ENCODE data around the gene FAM180A. TPM values are rescaled to one million over a fixed set of nuclear protein-coding genes. Genes with fewer than 3 reads are reported as not detected.
"Not testable (repeated sequence)": the region's sequence is repeated elsewhere in the genome, so short reads cannot be mapped to it uniquely, and the experiment has no call there.

Gene FAM180A
- total RNA-seq, 1 donor from 2014 or later, result 0.26 TPM

DNA sequence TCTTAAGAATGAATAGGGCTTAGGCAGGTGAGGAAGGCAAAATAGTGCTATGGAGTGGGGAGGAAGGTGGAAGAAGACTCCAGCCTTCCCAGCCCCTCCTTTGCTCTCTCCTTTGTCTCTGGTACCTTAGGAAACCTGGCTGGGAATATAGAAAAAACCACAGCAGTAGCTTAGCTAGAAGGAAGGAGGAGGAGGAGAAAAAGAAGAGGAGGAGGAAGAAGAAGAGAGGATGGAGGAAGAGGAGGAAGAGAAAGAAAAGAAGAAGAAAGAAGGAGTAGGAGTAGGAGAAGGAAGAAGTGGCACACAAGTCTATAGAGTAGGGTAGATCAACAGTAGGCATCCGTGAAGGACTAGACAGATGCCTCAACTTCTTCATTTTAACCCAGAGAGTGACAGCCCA, 36.5 kb upstream of the FAM180A start:
- no peak for FAIRE-seq
- no peaks in the 10 kb centered on the region for H3K27me3 ChIP-seq (ENCODE audit: control insufficient read depth, insufficient read depth, low read length)
- H3K4me3 ChIP-seq (ENCODE audit: low read depth, low read length), result no peak overlapping the region
- DNase-seq (ENCODE audit: low read depth), result no peak
- no peaks in the 10 kb centered on the region for H3K36me3 ChIP-seq (ENCODE audit: control insufficient read depth, insufficient read depth, low read length)
- TF ChIP-seq, protein P1, sequence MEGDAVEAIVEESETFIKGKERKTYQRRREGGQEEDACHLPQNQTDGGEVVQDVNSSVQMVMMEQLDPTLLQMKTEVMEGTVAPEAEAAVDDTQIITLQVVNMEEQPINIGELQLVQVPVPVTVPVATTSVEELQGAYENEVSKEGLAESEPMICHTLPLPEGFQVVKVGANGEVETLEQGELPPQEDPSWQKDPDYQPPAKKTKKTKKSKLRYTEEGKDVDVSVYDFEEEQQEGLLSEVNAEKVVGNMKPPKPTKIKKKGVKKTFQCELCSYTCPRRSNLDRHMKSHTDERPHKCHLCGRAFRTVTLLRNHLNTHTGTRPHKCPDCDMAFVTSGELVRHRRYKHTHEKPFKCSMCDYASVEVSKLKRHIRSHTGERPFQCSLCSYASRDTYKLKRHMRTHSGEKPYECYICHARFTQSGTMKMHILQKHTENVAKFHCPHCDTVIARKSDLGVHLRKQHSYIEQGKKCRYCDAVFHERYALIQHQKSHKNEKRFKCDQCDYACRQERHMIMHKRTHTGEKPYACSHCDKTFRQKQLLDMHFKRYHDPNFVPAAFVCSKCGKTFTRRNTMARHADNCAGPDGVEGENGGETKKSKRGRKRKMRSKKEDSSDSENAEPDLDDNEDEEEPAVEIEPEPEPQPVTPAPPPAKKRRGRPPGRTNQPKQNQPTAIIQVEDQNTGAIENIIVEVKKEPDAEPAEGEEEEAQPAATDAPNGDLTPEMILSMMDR (IDR thresholded peaks at IDR 0.05; ENCODE audit: insufficient read depth, low read length, severe bottlenecking), result no peak

DNA sequence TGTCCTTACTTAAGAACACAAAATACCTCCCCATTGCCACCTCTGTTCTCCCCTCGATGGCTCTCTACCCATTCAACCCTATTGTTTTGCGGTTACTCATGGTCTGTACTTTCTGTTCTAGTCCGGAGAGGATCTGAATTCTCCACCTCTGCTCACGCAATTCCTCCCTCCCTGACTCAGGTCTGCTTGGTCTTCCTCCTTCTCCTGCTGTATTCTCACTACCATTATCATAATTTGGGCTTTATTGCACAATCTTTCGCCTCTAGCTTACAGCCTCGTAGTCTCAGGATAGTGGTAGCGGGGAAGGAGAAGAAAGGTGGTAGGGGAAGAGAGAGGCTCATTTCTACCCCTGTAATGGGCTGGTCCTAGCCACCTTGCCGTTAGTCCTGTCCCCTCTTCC, 35.4 kb upstream of the FAM180A start:
- no peak for DNase-seq (ENCODE audit: low read depth)
- no peak overlapping the region for H3K4me3 ChIP-seq (ENCODE audit: low read depth, low read length)
- H3K27me3 ChIP-seq (ENCODE audit: control insufficient read depth, insufficient read depth, low read length), result no peaks in the 10 kb centered on the region
- FAIRE-seq, result no peak
- no peaks in the 10 kb centered on the region for H3K36me3 ChIP-seq (ENCODE audit: control insufficient read depth, insufficient read depth, low read length)
- TF ChIP-seq, protein P1 (IDR thresholded peaks at IDR 0.05; ENCODE audit: insufficient read depth, low read length, severe bottlenecking), result no peak

DNA sequence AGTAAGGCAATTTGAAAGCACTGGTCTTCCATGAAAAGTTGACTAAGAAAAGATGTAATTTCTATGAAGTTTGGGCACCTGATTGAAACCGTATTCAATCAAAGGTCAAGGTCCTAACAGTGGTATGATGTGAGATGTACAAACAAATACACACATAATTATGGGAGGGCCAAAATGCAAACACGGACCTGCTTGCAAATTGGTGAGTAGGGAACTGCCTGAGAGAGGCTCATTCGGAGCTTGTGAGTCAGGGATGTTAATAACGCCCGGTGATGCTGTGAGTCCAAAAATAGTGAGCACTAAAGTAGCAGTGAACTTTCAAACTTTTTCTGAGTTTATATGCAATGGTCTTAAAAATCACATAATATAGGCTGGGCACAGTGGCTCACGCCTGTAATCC, 34.2 kb upstream of the FAM180A start:
- Histone ChIP-seq H3K36me3 (ENCODE audit: control insufficient read depth, insufficient read depth, low read length) (no peaks in the 10 kb centered on the region), H3K4me3 (ENCODE audit: low read depth, low read length) (no peak overlapping the region), H3K27me3 (ENCODE audit: control insufficient read depth, insufficient read depth, low read length) (no peaks in the 10 kb centered on the region)
- no peak for DNase-seq (ENCODE audit: low read depth)
- FAIRE-seq, result no peak
- TF ChIP-seq, protein P1 (IDR thresholded peaks at IDR 0.05; ENCODE audit: insufficient read depth, low read length, severe bottlenecking), result no peak

DNA sequence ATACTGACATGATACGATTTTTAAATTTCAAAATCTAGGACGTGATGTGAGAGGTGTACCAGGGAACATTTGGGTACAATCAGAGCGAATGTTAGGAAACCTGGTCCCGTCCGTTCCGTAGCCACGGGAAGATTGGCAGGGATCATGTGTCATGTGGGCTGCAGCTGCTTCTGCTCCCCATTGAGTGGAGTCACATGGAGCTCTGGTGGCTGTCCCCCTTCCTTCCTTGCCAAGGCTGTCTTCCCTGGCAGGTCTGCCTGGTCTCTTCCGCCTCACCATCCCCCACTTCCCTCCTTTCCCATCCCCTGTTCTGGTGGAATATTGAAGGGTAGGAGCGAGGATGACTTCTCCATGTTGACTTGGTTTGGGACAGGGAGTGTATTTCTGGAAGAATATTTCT, 33.8 kb upstream of the FAM180A start:
- Histone ChIP-seq H3K36me3 (ENCODE audit: control insufficient read depth, insufficient read depth, low read length) (no peaks in the 10 kb centered on the region), H3K27me3 (ENCODE audit: control insufficient read depth, insufficient read depth, low read length) (no peaks in the 10 kb centered on the region), H3K4me3 (ENCODE audit: low read depth, low read length) (no peak overlapping the region)
- DNase-seq (ENCODE audit: low read depth) (no peak), FAIRE-seq (no peak)
- TF ChIP-seq, protein P1 (IDR thresholded peaks at IDR 0.05; ENCODE audit: insufficient read depth, low read length, severe bottlenecking), result no peak

DNA sequence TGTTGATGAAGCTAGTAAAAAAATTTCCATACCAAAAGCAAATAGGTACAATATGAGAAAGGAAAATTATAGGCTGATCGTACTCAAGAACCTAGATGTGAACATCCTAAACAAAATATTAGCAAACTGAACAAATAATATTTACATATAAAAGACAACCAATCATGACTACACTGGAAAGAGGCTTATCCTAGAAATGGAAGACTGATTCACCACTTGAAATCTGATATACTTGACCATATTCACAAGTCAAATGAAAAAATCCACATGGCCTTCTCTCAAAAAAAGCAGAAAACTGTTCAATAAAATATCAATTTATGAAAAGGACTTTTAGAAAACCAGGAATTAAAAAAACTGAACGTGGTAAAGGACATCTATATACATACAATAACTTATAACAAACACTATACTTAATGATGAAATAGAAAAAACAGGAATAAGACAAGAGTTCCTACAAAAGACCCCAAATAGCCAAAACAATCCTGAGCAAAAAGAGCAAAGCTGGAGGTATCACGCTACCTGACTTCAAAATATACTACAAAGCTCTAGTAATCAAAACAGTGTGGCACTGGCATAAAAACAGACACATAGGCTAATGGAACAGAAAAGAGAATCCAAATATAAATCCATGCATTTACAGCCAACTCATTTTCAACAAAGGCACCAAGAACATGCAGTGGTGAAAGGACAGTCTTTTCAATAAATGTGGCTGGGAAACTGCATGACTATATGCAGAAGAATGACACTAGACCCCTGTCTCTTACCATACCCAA, 29.2 kb upstream of the FAM180A start:
- no peaks in the 10 kb centered on the region for H3K27me3 ChIP-seq (ENCODE audit: control insufficient read depth, insufficient read depth, low read length)
- TF ChIP-seq, protein P1 (IDR thresholded peaks at IDR 0.05; ENCODE audit: insufficient read depth, low read length, severe bottlenecking), result no peak
- no peak for DNase-seq (ENCODE audit: low read depth)
- H3K4me3 ChIP-seq (ENCODE audit: low read depth, low read length), result no peak overlapping the region
- no peak for FAIRE-seq
- H3K36me3 ChIP-seq (ENCODE audit: control insufficient read depth, insufficient read depth, low read length), result no peaks in the 10 kb centered on the region

DNA sequence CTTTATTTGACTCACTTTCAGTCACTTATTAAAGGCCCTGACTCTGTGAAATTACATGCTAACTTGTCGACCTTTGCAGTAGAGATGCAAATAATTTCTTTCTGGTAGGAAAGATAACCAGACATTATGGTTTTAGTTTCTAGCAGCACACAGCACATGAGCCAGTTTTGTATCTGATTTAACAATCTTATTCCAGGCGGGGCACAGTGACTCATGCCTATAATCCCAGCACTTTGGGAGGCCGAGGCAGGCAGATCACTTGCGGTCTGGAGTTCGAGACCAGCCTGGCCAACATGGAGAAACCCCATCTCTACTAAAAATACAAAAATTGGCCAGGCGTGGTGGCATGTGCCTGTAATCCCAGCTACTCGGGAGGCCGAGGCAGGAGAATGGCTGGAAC, 27.3 kb upstream of the FAM180A start:
- H3K36me3 ChIP-seq (ENCODE audit: control insufficient read depth, insufficient read depth, low read length); FAIRE-seq; H3K4me3 ChIP-seq (ENCODE audit: low read depth, low read length); DNase-seq (ENCODE audit: low read depth); H3K27me3 ChIP-seq (ENCODE audit: control insufficient read depth, insufficient read depth, low read length): not testable (repeated sequence)

Measured in bronchial epithelial cell (primary cell).